Peyer's patch (tissue), 4 donors: ENCODE results near the gene GALC. TPM values are rescaled to one million over a fixed set of nuclear protein-coding genes. Genes with fewer than 3 reads are reported as not detected.

ENCODE experiments used
- DNase-seq, 3 donors: peaks; one replicate each; pipeline ENCODE4 v3.0.0-alpha.2; 2017 to 2019
- H3K27ac ChIP-seq, 4 donors: fragments of 200-600 bp; sonication (generic); one replicate each; pipeline ENCODE4 v1.5.1; 2016 to 2019
- H3K27me3 ChIP-seq, 2 donors: fragments of 200-600 bp; sonication (generic); one replicate each; pipeline ENCODE4 v1.5.1; 2019
- H3K36me3 ChIP-seq, 3 donors: fragments of 200-600 bp; sonication (generic); one replicate each; pipeline ENCODE4 v1.5.1; 2016 to 2019
- H3K4me1 ChIP-seq, 4 donors: fragments of 200-600 bp; sonication (generic); one replicate each; pipeline ENCODE4 v1.5.1; 2016 to 2019
- H3K4me3 ChIP-seq, 4 donors: fragments of 200-600 bp; sonication (generic); 1 replicate in 3 of 4; 2 replicates in 1 of 4; pipeline ENCODE4 v1.5.1; 2016 to 2019; ENCODE audit warnings: mild to moderate bottlenecking in 1 of 4
- H3K9me3 ChIP-seq, 4 donors: fragments of 200-600 bp; sonication (generic); one replicate each; pipeline ENCODE4 v1.5.1; 2016 to 2019; ENCODE audit warnings: mild to moderate bottlenecking in 1 of 4
- CTCF ChIP-seq, 6 experiments: fragments of 450-650 bp in 4 of 6; fragments of 200-600 bp in 2 of 6; sonication (generic) in 1 of 6; IDR thresholded peaks; one replicate each; pipeline ENCODE4 v1.5.1; 2017 to 2019; ENCODE audit warnings: antibody characterized with exemption in 6 of 6, mild to moderate bottlenecking in 3 of 6, moderate library complexity in 1 of 6
- POLR2A ChIP-seq, 2 donors: fragments of 450-650 bp; IDR thresholded peaks; one replicate each; pipeline ENCODE4 v1.5.1; 2017; ENCODE audit warnings: antibody characterized with exemption in 2 of 2, mild to moderate bottlenecking in 2 of 2, moderate library complexity in 2 of 2
- total RNA-seq, 4 donors: library from RNA; depleted of rRNA; stranded (reverse); fragments of >200 nt; gene quantifications; one replicate each; pipeline ENCODE4 v1.1.0, GENCODE V29; 2016

The GALC gene
- total RNA-seq, 4 donors from 2014 or later: 8.3 to 47.6 (median 42.3) TPM

DNA sequence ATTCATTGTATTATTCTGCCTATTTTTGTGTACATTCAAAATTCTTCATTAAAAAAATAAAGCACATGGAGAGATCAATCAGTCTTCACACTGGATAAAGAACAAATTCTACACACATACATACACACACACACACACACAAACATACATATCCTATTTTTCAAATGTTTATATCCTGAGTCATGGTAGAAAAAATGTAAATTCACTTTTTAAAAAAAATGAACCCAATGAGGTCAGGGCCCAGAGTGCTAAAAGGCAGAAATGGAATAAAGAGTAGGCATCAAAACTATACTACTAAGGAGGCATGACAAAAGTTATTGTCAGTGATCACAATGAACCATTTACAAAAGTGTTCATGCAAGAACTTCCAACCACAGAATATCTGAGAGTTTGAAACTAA, 17.3 kb downstream of the GALC start:
- Histone ChIP-seq H3K9me3 (no peaks in the 10 kb centered on the region), H3K27me3 (no peaks in the 10 kb centered on the region), H3K4me1 (no peaks in the 10 kb centered on the region), H3K36me3 (peaks cover 0 to 3% (median 0%) of the 10 kb centered on the region in 3 donors), H3K27ac (no peak overlapping the region), H3K4me3 (no peak overlapping the region)
- no peak for DNase-seq
- no peak for TF ChIP-seq CTCF (IDR thresholded peaks at IDR 0.05)
- no peak for TF ChIP-seq POLR2A (IDR thresholded peaks at IDR 0.05)

- Histone ChIP-seq H3K9me3 (no peaks in the 10 kb centered on the region), H3K27ac (no peak overlapping the region), H3K36me3 (peaks cover 0 to 5% (median 0%) of the 10 kb centered on the region in 3 donors), H3K4me3 (no peak overlapping the region), H3K4me1 (no peaks in the 10 kb centered on the region), H3K27me3 (no peaks in the 10 kb centered on the region)
- no peak for DNase-seq
- TF ChIP-seq POLR2A (IDR thresholded peaks at IDR 0.05): no peak
- no peak for TF ChIP-seq CTCF (IDR thresholded peaks at IDR 0.05)
Measured at GRCh38 chr14:87971010-87971409, 22.0 kb downstream of the GALC start.

- Histone ChIP-seq H3K9me3 (no peaks in the 10 kb centered on the region), H3K4me3 (no peak overlapping the region), H3K36me3 (peaks cover 0 to 7% (median 0%) of the 10 kb centered on the region in 3 donors), H3K27ac (no peak overlapping the region), H3K4me1 (no peaks in the 10 kb centered on the region), H3K27me3 (no peaks in the 10 kb centered on the region)
- DNase-seq: no peak
- no peak for TF ChIP-seq POLR2A (IDR thresholded peaks at IDR 0.05)
- no peak for TF ChIP-seq CTCF (IDR thresholded peaks at IDR 0.05)
Measured at GRCh38 chr14:87967496-87967895, 25.5 kb downstream of the GALC start.

DNA sequence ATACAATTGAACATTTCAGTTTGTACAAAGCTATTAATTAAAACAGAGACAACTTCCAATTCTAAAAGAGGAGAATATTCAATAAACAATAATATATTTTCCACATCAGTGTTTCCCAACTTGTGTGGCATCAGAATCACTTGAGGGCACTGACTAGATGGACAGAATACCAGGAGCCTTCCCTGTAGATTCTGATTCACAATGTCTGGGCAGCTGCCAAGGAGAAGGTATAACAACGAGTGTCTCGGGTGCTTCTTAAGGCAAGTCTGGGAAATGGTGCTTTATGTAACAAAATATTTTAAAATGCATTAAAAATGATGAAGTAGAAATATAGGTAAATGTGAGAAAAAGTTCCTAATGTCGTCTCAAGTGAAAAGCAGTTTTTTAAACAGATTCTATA, 26.2 kb downstream of the GALC start:
- Histone ChIP-seq H3K36me3 (peaks cover 0 to 7% (median 0%) of the 10 kb centered on the region in 3 donors), H3K4me1 (no peaks in the 10 kb centered on the region), H3K27me3 (no peaks in the 10 kb centered on the region), H3K4me3 (no peak overlapping the region), H3K27ac (no peak overlapping the region), H3K9me3 (no peaks in the 10 kb centered on the region)
- TF ChIP-seq CTCF (IDR thresholded peaks at IDR 0.05): no peak
- TF ChIP-seq POLR2A (IDR thresholded peaks at IDR 0.05): no peak
- DNase-seq: no peak

GRCh38 chr14:87961246-87961645, 31.7 kb downstream of the GALC start:
- TF ChIP-seq CTCF (IDR thresholded peaks at IDR 0.05) (no peak), POLR2A (IDR thresholded peaks at IDR 0.05) (no peak)
- no peaks in the 10 kb centered on the region for H3K4me1 ChIP-seq
- H3K36me3 ChIP-seq: peaks cover 0 to 9% (median 0%) of the 10 kb centered on the region in 3 donors
- H3K27me3 ChIP-seq: no peaks in the 10 kb centered on the region
- no peaks in the 10 kb centered on the region for H3K9me3 ChIP-seq
- no peak overlapping the region for H3K4me3 ChIP-seq
- no peak overlapping the region for H3K27ac ChIP-seq
- DNase-seq: no peak
